ENCODE data around the gene BTBD9. TPM values are rescaled to one million over a fixed set of nuclear protein-coding genes. Genes with fewer than 3 reads are reported as not detected.
"Not testable (repeated sequence)": the region's sequence is repeated elsewhere in the genome, so short reads cannot be mapped to it uniquely, and the experiment has no call there.

Gene BTBD9
- total RNA-seq, 1 experiment from 2014 or later, result 15.4 TPM

GRCh38 chr6:38649744-38650143, 10.0 kb upstream of the BTBD9 start:
- no peak for DNase-seq (ENCODE audit: low read depth)

- DNase-seq (ENCODE audit: low read depth), result no peak
These were observed 8.9 kb upstream of the BTBD9 start for GRCh38 chr6:38648629-38649028.

GRCh38 chr6:38646166-38646878, 6.6 kb upstream of the BTBD9 start:
- no peak for DNase-seq (ENCODE audit: low read depth)

GRCh38 chr6:38644951-38645350, 5.2 kb upstream of the BTBD9 start:
- DNase-seq (ENCODE audit: low read depth), result no peak

- no peak for DNase-seq (ENCODE audit: low read depth)
These were observed 634 bp upstream of the BTBD9 start for GRCh38 chr6:38640216-38640909.

- peak; percentile 72 for DNase-seq (ENCODE audit: low read depth)
These were observed 710 bp downstream of the BTBD9 start for GRCh38 chr6:38638941-38639497.

- no peak for DNase-seq (ENCODE audit: low read depth)
These were observed 2.0 kb downstream of the BTBD9 start for GRCh38 chr6:38637756-38638155.

- DNase-seq (ENCODE audit: low read depth), result no peak
These were observed 3.7 kb downstream of the BTBD9 start for GRCh38 chr6:38636027-38636426.

- DNase-seq (ENCODE audit: low read depth), result no peak
These were observed 5.2 kb downstream of the BTBD9 start for GRCh38 chr6:38634518-38634917.

GRCh38 chr6:38632490-38632889, 7.2 kb downstream of the BTBD9 start:
- peak; percentile 19 for DNase-seq (ENCODE audit: low read depth)

- DNase-seq (ENCODE audit: low read depth), result no peak
These were observed 8.4 kb downstream of the BTBD9 start for GRCh38 chr6:38631186-38631783.

GRCh38 chr6:38625217-38625616, 14.5 kb downstream of the BTBD9 start:
- DNase-seq (ENCODE audit: low read depth), result no peak

GRCh38 chr6:38619342-38619741, 20.4 kb downstream of the BTBD9 start:
- not testable (repeated sequence) for DNase-seq (ENCODE audit: low read depth)

GRCh38 chr6:38618301-38618700, 21.4 kb downstream of the BTBD9 start:
- DNase-seq (ENCODE audit: low read depth), result not testable (repeated sequence)

GRCh38 chr6:38617856-38618255, 21.9 kb downstream of the BTBD9 start:
- no peak for DNase-seq (ENCODE audit: low read depth)

- DNase-seq (ENCODE audit: low read depth), result no peak
These were observed 27.4 kb downstream of the BTBD9 start for GRCh38 chr6:38612143-38612965.

- DNase-seq (ENCODE audit: low read depth), result no peak
These were observed 29.6 kb downstream of the BTBD9 start for GRCh38 chr6:38610050-38610625.

GRCh38 chr6:38604700-38605099, 35.0 kb downstream of the BTBD9 start:
- DNase-seq (ENCODE audit: low read depth), result peak; percentile 38

- DNase-seq (ENCODE audit: low read depth), result no peak
These were observed 35.8 kb downstream of the BTBD9 start for GRCh38 chr6:38603966-38604365.

GRCh38 chr6:38603496-38603895, 36.2 kb downstream of the BTBD9 start:
- no peak for DNase-seq (ENCODE audit: low read depth)

GRCh38 chr6:38599966-38600550, 39.7 kb downstream of the BTBD9 start:
- DNase-seq (ENCODE audit: low read depth), result no peak

Data from Daoy (cell line).